Measurements from ENCODE around the gene SAMMSON. TPM values are rescaled to one million over a fixed set of nuclear protein-coding genes. Genes with fewer than 3 reads are reported as not detected.
A peak's percentile ranks its signal among the peaks of the same experiment; 100 is the strongest.

Gene SAMMSON
- total RNA-seq, 2 donors from 2014 or later, result not detected

GRCh38 chr3:70053293-70053692 is 53.8 kb downstream of the SAMMSON start:
- H3K4me1 Mint-ChIP-seq, result no peaks in the 10 kb centered on the region
- no peak overlapping the region for H3K27ac Mint-ChIP-seq
- ATAC-seq (replicated peaks), result peak; percentile 44
- no peak overlapping the region for H3K4me3 Mint-ChIP-seq
- H3K9me3 Mint-ChIP-seq, result no peaks in the 10 kb centered on the region
- H3K27me3 Mint-ChIP-seq, result peaks cover 5% of the 10 kb centered on the region
- H3K36me3 Mint-ChIP-seq (ENCODE audit: low read depth), result no peaks in the 10 kb centered on the region

- Mint-ChIP-seq H3K9me3 (no peaks in the 10 kb centered on the region), H3K36me3 (ENCODE audit: low read depth) (no peaks in the 10 kb centered on the region), H3K27me3 (peaks cover 3% of the 10 kb centered on the region), H3K4me1 (no peaks in the 10 kb centered on the region), H3K27ac (no peak overlapping the region), H3K4me3 (no peak overlapping the region)
- ATAC-seq (replicated peaks), result no peak
Measured at GRCh38 chr3:70056081-70056480, 56.5 kb downstream of the SAMMSON start.

DNA sequence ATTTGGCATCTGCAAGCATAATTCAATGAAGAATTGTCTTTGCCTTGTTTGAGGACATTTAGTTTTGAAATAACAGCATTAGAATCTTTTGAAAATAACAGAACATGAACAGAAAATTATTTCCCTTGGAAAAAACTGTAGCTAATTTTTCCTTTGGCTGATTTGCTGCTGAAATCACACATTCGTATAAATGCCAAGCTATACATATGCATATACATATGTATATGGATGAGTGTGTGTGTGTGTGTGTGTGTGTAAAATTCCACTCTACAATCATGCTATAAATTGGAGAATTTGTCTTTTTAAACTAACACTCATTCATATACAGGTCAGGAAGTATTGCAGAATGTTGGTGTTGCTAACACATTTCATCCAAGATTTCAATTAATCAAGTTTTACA is 57.9 kb downstream of the SAMMSON start:
- Mint-ChIP-seq H3K36me3 (ENCODE audit: low read depth) (no peaks in the 10 kb centered on the region), H3K27ac (no peak overlapping the region), H3K4me3 (no peak overlapping the region), H3K4me1 (no peaks in the 10 kb centered on the region), H3K9me3 (no peaks in the 10 kb centered on the region), H3K27me3 (no peaks in the 10 kb centered on the region)
- ATAC-seq (replicated peaks), result no peak

- H3K36me3 Mint-ChIP-seq (ENCODE audit: low read depth), result no peaks in the 10 kb centered on the region
- H3K4me3 Mint-ChIP-seq, result no peak overlapping the region
Measured at GRCh38 chr3:70061096-70061495, 61.6 kb downstream of the SAMMSON start.

DNA sequence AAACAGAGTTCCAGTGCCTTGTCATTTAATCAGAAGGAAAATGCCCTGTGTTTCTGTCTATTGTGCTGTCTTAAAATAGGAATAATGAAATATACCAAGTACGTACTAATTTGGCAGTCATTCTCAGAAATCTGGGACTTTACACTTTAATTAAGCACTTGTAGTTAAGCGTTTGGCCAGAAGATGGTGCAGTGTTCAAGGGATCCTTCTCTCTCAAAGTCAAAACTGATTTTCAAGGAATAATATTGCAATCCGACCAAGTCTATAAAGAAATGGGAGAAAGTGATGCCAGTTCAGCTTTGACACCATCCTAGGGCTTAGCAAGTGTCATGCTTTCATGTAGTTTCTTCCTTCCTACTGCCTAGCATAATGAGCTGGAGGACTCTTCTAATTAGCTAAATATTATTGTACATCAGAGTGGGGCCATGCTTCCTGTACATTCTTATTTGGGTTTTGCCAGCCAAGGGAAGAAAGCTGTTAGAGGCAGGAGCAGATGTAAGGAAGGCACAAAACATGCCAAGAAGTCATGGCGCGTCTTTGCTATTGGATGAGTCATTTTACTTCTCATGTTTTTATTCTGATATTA is 64.8 kb downstream of the SAMMSON start:
- no peaks in the 10 kb centered on the region for H3K4me1 Mint-ChIP-seq
- H3K27ac Mint-ChIP-seq, result no peak overlapping the region
- H3K9me3 Mint-ChIP-seq, result no peaks in the 10 kb centered on the region

More at GRCh38 chr3:70061096-70061495, 61.6 kb downstream of the SAMMSON start:
- no peak for ATAC-seq (replicated peaks)
- H3K27me3 Mint-ChIP-seq, result no peaks in the 10 kb centered on the region
- H3K4me1 Mint-ChIP-seq, result no peaks in the 10 kb centered on the region
- no peak overlapping the region for H3K27ac Mint-ChIP-seq
- no peaks in the 10 kb centered on the region for H3K9me3 Mint-ChIP-seq

DNA sequence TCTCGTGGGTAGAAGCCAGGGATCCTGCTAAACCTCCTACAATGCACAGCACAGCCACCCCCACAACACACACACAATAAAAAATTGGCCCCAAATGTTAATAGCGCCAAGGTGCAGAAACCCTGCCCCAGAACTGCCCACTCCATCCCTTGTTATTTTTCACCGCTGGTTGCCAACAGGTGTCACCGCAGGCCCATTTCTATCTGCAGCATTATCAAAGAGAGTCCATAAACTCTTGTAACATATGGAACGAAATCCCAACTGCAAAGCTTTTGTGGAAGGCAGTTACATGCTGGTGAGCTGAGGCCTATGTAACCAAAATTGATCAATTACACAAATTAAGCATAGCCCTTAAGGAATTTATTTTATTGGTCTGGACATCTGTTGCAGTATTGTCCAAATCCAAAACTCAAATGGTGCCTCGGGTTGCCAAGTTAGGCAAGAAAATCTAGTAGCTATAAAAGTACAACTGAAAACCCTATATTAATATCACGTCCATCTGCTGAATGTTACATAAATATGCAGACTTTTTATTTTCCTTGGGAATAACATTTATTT is 66.2 kb downstream of the SAMMSON start:
- Mint-ChIP-seq H3K27ac (no peak overlapping the region), H3K36me3 (ENCODE audit: low read depth) (no peaks in the 10 kb centered on the region), H3K27me3 (no peaks in the 10 kb centered on the region), H3K4me3 (no peak overlapping the region), H3K4me1 (no peaks in the 10 kb centered on the region), H3K9me3 (no peaks in the 10 kb centered on the region)
- ATAC-seq (replicated peaks), result no peak

More for the DNA sequence above, 64.8 kb downstream of the SAMMSON start:
- no peak for ATAC-seq (replicated peaks)
- H3K4me3 Mint-ChIP-seq, result no peak overlapping the region
- H3K27me3 Mint-ChIP-seq, result no peaks in the 10 kb centered on the region
- no peaks in the 10 kb centered on the region for H3K36me3 Mint-ChIP-seq (ENCODE audit: low read depth)

DNA sequence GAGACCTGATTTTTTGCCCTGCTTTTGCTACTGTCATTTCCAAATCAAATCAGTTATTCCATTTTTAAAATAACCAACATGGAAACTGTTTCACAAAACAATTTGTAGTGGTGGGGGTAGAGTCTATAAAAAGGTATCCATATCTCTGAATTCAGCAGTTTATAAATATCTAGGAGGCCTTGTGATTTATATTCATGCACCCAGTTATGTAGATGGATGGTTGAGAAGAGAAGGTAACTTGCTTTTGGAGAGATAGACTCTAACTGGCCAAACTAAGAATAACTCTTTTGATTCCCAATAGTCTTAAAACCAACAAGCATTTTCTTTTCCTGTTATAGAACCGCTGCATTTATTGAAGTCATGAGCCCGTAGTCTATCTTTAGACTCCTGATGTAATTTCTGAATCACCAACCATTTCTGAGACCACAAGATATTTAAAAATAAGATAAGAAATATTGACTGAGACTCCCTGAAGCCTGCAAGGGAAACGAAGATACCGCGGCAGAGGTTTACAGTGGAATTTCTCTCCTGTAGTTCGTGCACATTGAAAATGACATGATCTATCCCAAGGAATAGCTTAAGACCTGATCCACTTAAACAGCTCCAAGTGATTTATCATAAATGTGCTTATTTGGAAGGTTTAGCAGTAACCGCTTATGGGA is 68.5 kb downstream of the SAMMSON start:
- H3K36me3 Mint-ChIP-seq (ENCODE audit: low read depth), result no peaks in the 10 kb centered on the region
- peaks cover 4% of the 10 kb centered on the region for H3K27me3 Mint-ChIP-seq
- no peaks in the 10 kb centered on the region for H3K9me3 Mint-ChIP-seq
- no peak for ATAC-seq (replicated peaks)
- no peak overlapping the region for H3K27ac Mint-ChIP-seq
- H3K4me1 Mint-ChIP-seq, result no peaks in the 10 kb centered on the region
- no peak overlapping the region for H3K4me3 Mint-ChIP-seq

- peaks cover 8% of the 10 kb centered on the region for H3K27me3 Mint-ChIP-seq
- no peaks in the 10 kb centered on the region for H3K36me3 Mint-ChIP-seq (ENCODE audit: low read depth)
- no peak for ATAC-seq (replicated peaks)
- no peaks in the 10 kb centered on the region for H3K4me1 Mint-ChIP-seq
- no peaks in the 10 kb centered on the region for H3K9me3 Mint-ChIP-seq
- H3K27ac Mint-ChIP-seq, result no peak overlapping the region
- H3K4me3 Mint-ChIP-seq, result no peak overlapping the region
Measured at GRCh38 chr3:70069557-70069956, 70.0 kb downstream of the SAMMSON start.

DNA sequence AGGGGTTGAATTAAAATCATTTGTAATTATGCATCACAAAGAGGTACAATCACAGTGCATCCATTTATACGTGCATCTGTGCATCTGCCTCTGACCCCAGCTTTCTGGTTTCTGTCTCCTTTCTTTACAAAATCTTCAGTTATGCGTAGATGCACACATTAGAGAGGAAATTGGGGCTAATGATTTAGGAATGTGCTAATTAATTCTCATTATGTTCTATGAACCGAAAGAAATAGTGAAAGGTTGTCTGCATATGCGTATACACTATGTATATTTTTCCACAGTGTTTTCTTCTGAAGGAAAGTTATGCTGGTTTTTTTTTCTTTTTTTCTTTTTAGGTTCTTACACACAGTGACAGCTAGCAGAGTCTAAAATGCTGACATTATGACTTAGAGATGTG is 71.6 kb downstream of the SAMMSON start:
- Mint-ChIP-seq H3K27ac (no peak overlapping the region), H3K27me3 (peaks cover 13% of the 10 kb centered on the region), H3K4me1 (no peaks in the 10 kb centered on the region), H3K36me3 (ENCODE audit: low read depth) (no peaks in the 10 kb centered on the region), H3K9me3 (no peaks in the 10 kb centered on the region), H3K4me3 (no peak overlapping the region)
- no peak for ATAC-seq (replicated peaks)

DNA sequence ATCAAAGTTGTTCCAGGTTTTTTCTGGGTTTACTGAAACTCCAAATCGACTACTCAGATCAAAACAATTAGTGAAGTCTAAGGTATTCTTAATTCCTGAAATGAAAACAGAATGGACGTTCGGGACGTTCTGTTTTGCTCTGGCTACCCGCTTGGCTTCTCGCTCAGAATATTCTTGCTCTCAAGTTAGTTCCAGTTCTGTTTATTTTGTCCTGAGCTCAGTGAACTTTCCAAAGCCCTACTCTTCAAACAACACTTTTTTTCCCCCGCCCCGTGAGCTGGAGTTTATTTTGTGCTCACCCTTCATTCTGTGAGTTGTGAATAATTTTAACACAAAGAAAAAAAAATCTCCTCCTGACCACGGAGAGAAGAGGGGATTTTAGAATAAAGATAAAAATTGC is 72.6 kb downstream of the SAMMSON start:
- Mint-ChIP-seq H3K36me3 (ENCODE audit: low read depth) (no peaks in the 10 kb centered on the region), H3K4me1 (no peaks in the 10 kb centered on the region), H3K27me3 (peaks cover 13% of the 10 kb centered on the region)

DNA sequence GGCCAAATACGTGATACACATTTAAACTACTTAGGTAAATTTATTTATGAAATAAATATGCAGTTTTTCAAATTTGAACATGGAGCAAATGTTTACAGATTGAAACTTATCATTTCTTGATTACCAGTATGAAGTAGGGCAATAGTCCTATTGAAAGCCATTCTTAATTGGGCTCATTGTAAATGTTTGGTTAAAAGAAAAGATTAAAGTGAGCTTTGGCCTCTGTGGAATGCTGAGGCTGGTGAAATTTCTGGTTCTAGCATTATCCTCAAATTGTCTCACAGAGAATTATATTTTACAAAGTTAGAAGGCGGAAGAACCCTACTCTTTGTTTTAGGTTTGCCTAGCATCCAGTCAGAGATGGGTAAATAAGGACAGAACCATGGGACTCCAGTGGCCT is 73.2 kb downstream of the SAMMSON start:
- Mint-ChIP-seq H3K36me3 (ENCODE audit: low read depth) (no peaks in the 10 kb centered on the region), H3K27me3 (peaks cover 13% of the 10 kb centered on the region), H3K27ac (no peak overlapping the region), H3K9me3 (no peaks in the 10 kb centered on the region), H3K4me3 (no peak overlapping the region), H3K4me1 (no peaks in the 10 kb centered on the region)
- ATAC-seq (replicated peaks), result no peak

More for the DNA sequence above, 72.6 kb downstream of the SAMMSON start:
- ATAC-seq (replicated peaks), result no peak
- Mint-ChIP-seq H3K9me3 (no peaks in the 10 kb centered on the region), H3K4me3 (no peak overlapping the region), H3K27ac (no peak overlapping the region)

- no peaks in the 10 kb centered on the region for H3K4me1 Mint-ChIP-seq
- H3K27ac Mint-ChIP-seq, result no peak overlapping the region
- H3K36me3 Mint-ChIP-seq (ENCODE audit: low read depth), result no peaks in the 10 kb centered on the region
- H3K27me3 Mint-ChIP-seq, result peaks cover 13% of the 10 kb centered on the region
- H3K9me3 Mint-ChIP-seq, result no peaks in the 10 kb centered on the region
- no peak overlapping the region for H3K4me3 Mint-ChIP-seq
- no peak for ATAC-seq (replicated peaks)
Measured at GRCh38 chr3:70075101-70075500, 75.6 kb downstream of the SAMMSON start.

DNA sequence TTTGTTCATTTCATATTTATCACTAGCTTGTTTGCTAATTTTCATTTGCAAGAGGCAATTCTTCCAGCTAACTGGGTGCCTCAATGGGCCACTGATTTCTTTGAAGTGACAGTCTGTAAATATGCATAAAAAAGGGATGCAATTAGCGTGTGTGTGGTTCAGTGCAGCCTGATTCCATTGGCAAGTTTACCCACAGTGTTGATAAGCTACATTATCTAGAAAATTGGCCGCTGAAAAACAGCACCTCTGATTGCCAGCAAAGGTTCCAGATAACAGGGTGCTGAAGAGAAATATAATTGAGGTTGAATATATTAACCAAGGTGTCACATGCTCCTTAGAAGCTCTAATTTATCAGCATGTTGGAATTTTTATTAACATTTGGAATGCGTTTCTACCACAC is 76.9 kb downstream of the SAMMSON start:
- H3K27ac Mint-ChIP-seq, result no peak overlapping the region
- peaks cover 13% of the 10 kb centered on the region for H3K27me3 Mint-ChIP-seq
- H3K9me3 Mint-ChIP-seq, result no peaks in the 10 kb centered on the region
- no peaks in the 10 kb centered on the region for H3K36me3 Mint-ChIP-seq (ENCODE audit: low read depth)
- H3K4me1 Mint-ChIP-seq, result no peaks in the 10 kb centered on the region
- H3K4me3 Mint-ChIP-seq, result no peak overlapping the region
- ATAC-seq (replicated peaks), result no peak

GRCh38 chr3:70078778-70079177 is 79.2 kb downstream of the SAMMSON start:
- H3K36me3 Mint-ChIP-seq (ENCODE audit: low read depth), result no peaks in the 10 kb centered on the region
- H3K27ac Mint-ChIP-seq, result no peak overlapping the region
- peaks cover 13% of the 10 kb centered on the region for H3K27me3 Mint-ChIP-seq
- no peaks in the 10 kb centered on the region for H3K9me3 Mint-ChIP-seq
- no peaks in the 10 kb centered on the region for H3K4me1 Mint-ChIP-seq
- ATAC-seq (replicated peaks), result no peak
- H3K4me3 Mint-ChIP-seq, result no peak overlapping the region

DNA sequence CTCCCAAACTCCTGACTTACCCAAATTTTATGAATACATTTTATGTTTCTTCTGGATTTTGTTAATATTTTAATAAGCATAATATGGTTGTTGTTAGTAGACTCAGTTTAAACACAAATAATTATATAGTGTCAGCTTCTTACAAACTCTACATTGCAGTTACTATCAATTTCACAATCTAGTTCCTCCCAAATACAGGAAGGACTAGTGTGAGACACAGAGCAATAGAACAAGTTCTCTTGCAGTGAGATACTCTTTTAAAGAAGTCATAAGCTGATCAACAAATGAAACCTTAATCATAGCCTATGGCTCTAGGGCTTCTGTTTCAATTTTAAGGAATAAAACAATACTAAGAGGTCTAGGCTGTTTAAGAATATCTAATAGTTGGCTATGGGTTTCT is 86.1 kb downstream of the SAMMSON start:
- no peaks in the 10 kb centered on the region for H3K4me1 Mint-ChIP-seq
- H3K36me3 Mint-ChIP-seq (ENCODE audit: low read depth), result no peaks in the 10 kb centered on the region
- H3K4me3 Mint-ChIP-seq, result no peak overlapping the region
- H3K27ac Mint-ChIP-seq, result no peak overlapping the region
- H3K27me3 Mint-ChIP-seq, result peaks cover 16% of the 10 kb centered on the region
- no peaks in the 10 kb centered on the region for H3K9me3 Mint-ChIP-seq
- no peak for ATAC-seq (replicated peaks)

Data from activated T-helper 17 cell treated with anti-CD3 and anti-CD28 coated beads, Interleukin-2, amount 50 U/mL, for 72 hours (primary cell).